ENCODE measurements around the gene OR52E1.
"Not testable (repeated sequence)": the region's sequence is repeated elsewhere in the genome, so short reads cannot be mapped to it uniquely, and the experiment has no call there.

DNA sequence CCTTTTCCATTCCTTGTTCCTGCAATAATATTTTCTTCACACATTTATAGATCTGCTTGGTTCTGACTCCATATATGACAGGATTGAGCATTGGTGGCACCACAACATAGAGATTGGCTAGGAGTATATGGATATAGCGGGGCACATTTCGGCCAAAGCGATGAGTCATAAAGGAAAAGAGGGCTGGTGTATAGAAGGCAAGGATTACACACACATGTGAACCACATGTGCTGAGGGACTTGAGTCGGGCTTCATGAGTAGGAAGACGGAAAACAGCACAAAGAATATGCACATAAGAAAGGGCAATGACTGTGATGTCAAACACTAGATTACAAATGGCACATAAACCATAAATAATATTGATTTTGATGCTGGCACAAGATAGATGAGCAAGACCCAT lies 10.7 kb upstream of the OR52E1 start:
- not testable (repeated sequence) for TF ChIP-seq POLR2AphosphoS5, POLR2A (IDR thresholded peaks at IDR 0.05)
- TF ChIP-seq, protein P1, sequence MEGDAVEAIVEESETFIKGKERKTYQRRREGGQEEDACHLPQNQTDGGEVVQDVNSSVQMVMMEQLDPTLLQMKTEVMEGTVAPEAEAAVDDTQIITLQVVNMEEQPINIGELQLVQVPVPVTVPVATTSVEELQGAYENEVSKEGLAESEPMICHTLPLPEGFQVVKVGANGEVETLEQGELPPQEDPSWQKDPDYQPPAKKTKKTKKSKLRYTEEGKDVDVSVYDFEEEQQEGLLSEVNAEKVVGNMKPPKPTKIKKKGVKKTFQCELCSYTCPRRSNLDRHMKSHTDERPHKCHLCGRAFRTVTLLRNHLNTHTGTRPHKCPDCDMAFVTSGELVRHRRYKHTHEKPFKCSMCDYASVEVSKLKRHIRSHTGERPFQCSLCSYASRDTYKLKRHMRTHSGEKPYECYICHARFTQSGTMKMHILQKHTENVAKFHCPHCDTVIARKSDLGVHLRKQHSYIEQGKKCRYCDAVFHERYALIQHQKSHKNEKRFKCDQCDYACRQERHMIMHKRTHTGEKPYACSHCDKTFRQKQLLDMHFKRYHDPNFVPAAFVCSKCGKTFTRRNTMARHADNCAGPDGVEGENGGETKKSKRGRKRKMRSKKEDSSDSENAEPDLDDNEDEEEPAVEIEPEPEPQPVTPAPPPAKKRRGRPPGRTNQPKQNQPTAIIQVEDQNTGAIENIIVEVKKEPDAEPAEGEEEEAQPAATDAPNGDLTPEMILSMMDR (IDR thresholded peaks at IDR 0.05): not testable (repeated sequence)

All from upper lobe of left lung (tissue), 4 donors.